SU-DHL-6 (cell line): ENCODE measurements around the gene FGD4.

ENCODE experiments used
- EZH2phosphoT487 ChIP-seq: fragments of 200-600 bp; sonication (generic), shearing (Covaris generic); conservative IDR thresholded peaks from 2 replicates; pipeline ENCODE4 v1.6.1; 2018; ENCODE audit warnings: mild to moderate bottlenecking, antibody characterized with exemption, low read length, moderate library complexity, mixed read lengths
- TF ChIP-seq, protein P1 (sequence below): fragments of 200-600 bp; sonication (generic); IDR thresholded peaks from one replicate; pipeline ENCODE4 v1.5.1; 2017; ENCODE audit warnings: antibody characterized with exemption, mild to moderate bottlenecking, low read length, moderate library complexity; ENCODE audit not compliant: insufficient read depth, poor library complexity, severe bottlenecking

DNA sequence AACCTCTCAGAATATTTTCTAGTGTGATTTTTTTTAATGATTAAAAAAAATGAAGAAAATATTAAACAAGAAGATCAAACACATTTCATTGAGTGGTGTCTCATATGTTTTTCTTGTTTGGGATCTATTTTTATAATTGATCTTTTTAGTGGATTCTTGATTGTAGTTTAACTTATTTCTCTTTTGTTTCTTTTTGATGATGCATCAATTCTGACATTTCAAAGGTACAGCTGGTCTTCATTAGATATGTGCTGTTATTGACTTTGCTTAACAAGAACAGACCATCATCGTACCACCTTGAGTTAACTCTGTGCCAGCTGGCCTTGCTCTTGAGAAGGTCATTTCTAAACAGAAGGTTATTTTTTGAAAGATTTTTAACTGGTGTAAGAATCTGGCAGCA, 45.8 kb upstream of the FGD4 start:
- TF ChIP-seq, protein P1, sequence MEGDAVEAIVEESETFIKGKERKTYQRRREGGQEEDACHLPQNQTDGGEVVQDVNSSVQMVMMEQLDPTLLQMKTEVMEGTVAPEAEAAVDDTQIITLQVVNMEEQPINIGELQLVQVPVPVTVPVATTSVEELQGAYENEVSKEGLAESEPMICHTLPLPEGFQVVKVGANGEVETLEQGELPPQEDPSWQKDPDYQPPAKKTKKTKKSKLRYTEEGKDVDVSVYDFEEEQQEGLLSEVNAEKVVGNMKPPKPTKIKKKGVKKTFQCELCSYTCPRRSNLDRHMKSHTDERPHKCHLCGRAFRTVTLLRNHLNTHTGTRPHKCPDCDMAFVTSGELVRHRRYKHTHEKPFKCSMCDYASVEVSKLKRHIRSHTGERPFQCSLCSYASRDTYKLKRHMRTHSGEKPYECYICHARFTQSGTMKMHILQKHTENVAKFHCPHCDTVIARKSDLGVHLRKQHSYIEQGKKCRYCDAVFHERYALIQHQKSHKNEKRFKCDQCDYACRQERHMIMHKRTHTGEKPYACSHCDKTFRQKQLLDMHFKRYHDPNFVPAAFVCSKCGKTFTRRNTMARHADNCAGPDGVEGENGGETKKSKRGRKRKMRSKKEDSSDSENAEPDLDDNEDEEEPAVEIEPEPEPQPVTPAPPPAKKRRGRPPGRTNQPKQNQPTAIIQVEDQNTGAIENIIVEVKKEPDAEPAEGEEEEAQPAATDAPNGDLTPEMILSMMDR, result no peak
- no peak for TF ChIP-seq EZH2phosphoT487
